SK-N-SH treated with all-trans-retinoic acid at 6 μM for 48 hours (cell line): ENCODE data around the gene ROBO2.

ENCODE experiments used
- ATAC-seq: fragments of 200-7000 bp; cut with Tn5 transposase; 3 replicates; pipeline ENCODE4 v1.9.1; 2020; ENCODE audit warnings: mild to moderate bottlenecking, moderate library complexity
- ARNTL ChIP-seq: fragments of 450-650 bp; formaldehyde crosslinking; IDR thresholded peaks from 2 replicates; pipeline ENCODE4 v1.5.0; 2020; ENCODE audit warnings: low read depth, mild to moderate bottlenecking, moderate library complexity, borderline replicate concordance
- BACH2 ChIP-seq: fragments of 250-450 bp; sonication (Bioruptor Pico); IDR thresholded peaks from 2 replicates; pipeline ENCODE4 v1.9.0; 2021; ENCODE audit warnings: mild to moderate bottlenecking, borderline replicate concordance
- CREB5 ChIP-seq: fragments of 250-450 bp; sonication (Bioruptor Pico); IDR thresholded peaks from 2 replicates; pipeline ENCODE4 v1.5.1; 2020; ENCODE audit warnings: low read depth, mild to moderate bottlenecking, moderate library complexity
- CSDC2 ChIP-seq: fragments of 250-450 bp; sonication (Bioruptor Pico); IDR thresholded peaks from 2 replicates; pipeline ENCODE4 v1.5.0; 2020; ENCODE audit warnings: mild to moderate bottlenecking, moderate library complexity
- CSRNP3 ChIP-seq: fragments of 250-450 bp; sonication (Bioruptor Pico); IDR thresholded peaks from 2 replicates; pipeline ENCODE4 v1.5.1; 2021; ENCODE audit warnings: mild to moderate bottlenecking, moderate library complexity
- ESRRG ChIP-seq: fragments of 250-450 bp; sonication (Bioruptor Pico); IDR thresholded peaks from 2 replicates; pipeline ENCODE4 v1.6.1; 2021; ENCODE audit warnings: mild to moderate bottlenecking
- GLIS3 ChIP-seq: fragments of 250-450 bp; sonication (Bioruptor Pico); IDR thresholded peaks from 2 replicates; pipeline ENCODE4 v1.5.0; 2020; ENCODE audit warnings: mild to moderate bottlenecking, moderate library complexity
- ISL1 ChIP-seq: fragments of 250-450 bp; sonication (Bioruptor Pico); IDR thresholded peaks from 2 replicates; pipeline ENCODE4 v2.1.2; 2022; ENCODE audit warnings: mild to moderate bottlenecking, moderate library complexity
- OSR1 ChIP-seq: fragments of 250-450 bp; sonication (Bioruptor Pico); IDR thresholded peaks from 2 replicates; pipeline ENCODE4 v1.8.0; 2022; ENCODE audit warnings: moderate library complexity, mild to moderate bottlenecking, inconsistent platforms
- PATZ1 ChIP-seq: fragments of 250-450 bp; sonication (Bioruptor Pico); IDR thresholded peaks from 2 replicates; pipeline ENCODE4 v1.8.0; 2020; ENCODE audit warnings: mild to moderate bottlenecking, moderate library complexity, borderline replicate concordance
- POU6F1 ChIP-seq: fragments of 250-450 bp; sonication (Bioruptor Pico); IDR thresholded peaks from 2 replicates; pipeline ENCODE4 v1.8.0; 2021; ENCODE audit warnings: low read depth, mild to moderate bottlenecking, moderate library complexity, borderline replicate concordance
- PPARA ChIP-seq: fragments of 250-450 bp; sonication (Bioruptor Pico); IDR thresholded peaks from 2 replicates; pipeline ENCODE4 v1.5.0; 2020; ENCODE audit warnings: mild to moderate bottlenecking, borderline replicate concordance
- SNAI2 ChIP-seq: fragments of 250-450 bp; sonication (Bioruptor Pico); IDR thresholded peaks from 2 replicates; pipeline ENCODE4 v1.5.0; 2020; ENCODE audit warnings: mild to moderate bottlenecking, moderate library complexity
- TCF4 ChIP-seq: fragments of 250-450 bp; sonication (Bioruptor Pico); IDR thresholded peaks from 2 replicates; pipeline ENCODE4 v1.8.0; 2021; ENCODE audit warnings: mild to moderate bottlenecking, moderate library complexity, borderline replicate concordance
- TOX ChIP-seq: fragments of 250-450 bp; sonication (Bioruptor Pico); IDR thresholded peaks from 2 replicates; pipeline ENCODE4 v1.8.0; 2021; ENCODE audit warnings: mild to moderate bottlenecking, moderate library complexity, borderline replicate concordance
- TSHZ2 ChIP-seq: fragments of 250-450 bp; sonication (Bioruptor Pico); IDR thresholded peaks from 2 replicates; pipeline ENCODE4 v1.5.0; 2020; ENCODE audit warnings: mild to moderate bottlenecking, moderate library complexity
- ZC3H10 ChIP-seq: fragments of 250-450 bp; sonication (Bioruptor Pico); IDR thresholded peaks from 2 replicates; pipeline ENCODE4 v1.5.1; 2021; ENCODE audit warnings: mild to moderate bottlenecking, moderate library complexity
- ZFP3 ChIP-seq: fragments of 250-450 bp; sonication (Bioruptor Pico); IDR thresholded peaks from 2 replicates; pipeline ENCODE4 v1.5.0; 2020; ENCODE audit warnings: mild to moderate bottlenecking, moderate library complexity
- ZFP30 ChIP-seq: fragments of 450-650 bp; formaldehyde crosslinking; IDR thresholded peaks from 2 replicates; pipeline ENCODE4 v1.5.0; 2022; ENCODE audit warnings: mild to moderate bottlenecking, moderate library complexity
- ZNF565 ChIP-seq: fragments of 450-650 bp; formaldehyde crosslinking; conservative IDR thresholded peaks from 2 replicates; pipeline ENCODE4 v1.5.0; 2020; ENCODE audit warnings: low read depth, mild to moderate bottlenecking, moderate library complexity
- ZNF70 ChIP-seq: fragments of 450-650 bp; formaldehyde crosslinking; IDR thresholded peaks from 2 replicates; pipeline ENCODE4 v1.5.0; 2020; ENCODE audit warnings: mild to moderate bottlenecking, moderate library complexity
- ZNF8 ChIP-seq: fragments of 450-650 bp; formaldehyde crosslinking; IDR thresholded peaks from 2 replicates; pipeline ENCODE4 v1.5.0; 2020; ENCODE audit warnings: mild to moderate bottlenecking, moderate library complexity

ROBO2 gene

GRCh38 chr3:77685713-77686112, 645.8 kb downstream of the ROBO2 start (continued):
- TF ChIP-seq TSHZ2 (CRISPR knock-in tag) (no peak), ZNF70 (CRISPR knock-in tag) (no peak), ZFP30 (CRISPR knock-in tag) (no peak), ESRRG (CRISPR knock-in tag) (no peak), CSDC2 (CRISPR knock-in tag) (no peak)

GRCh38 chr3:77686560-77686959, 646.7 kb downstream of the ROBO2 start:
- TF ChIP-seq POU6F1 (no peak), ZNF70 (CRISPR knock-in tag) (no peak), TSHZ2 (CRISPR knock-in tag) (no peak), ISL1 (CRISPR knock-in tag) (no peak), CREB5 (CRISPR knock-in tag) (no peak), PATZ1 (CRISPR knock-in tag) (no peak), ESRRG (CRISPR knock-in tag) (no peak), BACH2 (CRISPR knock-in tag) (no peak), GLIS3 (CRISPR knock-in tag) (no peak), ZFP30 (CRISPR knock-in tag) (no peak), ZNF8 (no peak), TCF4 (CRISPR knock-in tag) (no peak), CSDC2 (CRISPR knock-in tag) (no peak), ZFP3 (CRISPR knock-in tag) (no peak), ZNF565 (CRISPR knock-in tag) (no peak), TOX (CRISPR knock-in tag) (no peak), PPARA (CRISPR knock-in tag) (no peak)
- ATAC-seq: no peak

- TF ChIP-seq TCF4 (CRISPR knock-in tag): no peak
- no peak for TF ChIP-seq ARNTL (CRISPR knock-in tag)
- no peak for TF ChIP-seq ZNF70 (CRISPR knock-in tag)
- no peak for TF ChIP-seq CSDC2 (CRISPR knock-in tag)
- no peak for TF ChIP-seq POU6F1
- no peak for TF ChIP-seq PATZ1 (CRISPR knock-in tag)
- no peak for TF ChIP-seq OSR1 (CRISPR knock-in tag)
- no peak for TF ChIP-seq SNAI2
- no peak for TF ChIP-seq ZC3H10
- no peak for TF ChIP-seq CSRNP3 (CRISPR knock-in tag)
- TF ChIP-seq ZFP3 (CRISPR knock-in tag): no peak
- no peak for TF ChIP-seq TOX (CRISPR knock-in tag)
- TF ChIP-seq ZNF565 (CRISPR knock-in tag): no peak
- no peak for ATAC-seq
These were observed 647.6 kb downstream of the ROBO2 start for GRCh38 chr3:77687545-77687944.
